Hypothalamus (tissue), 51 donors: Measurements from ENCODE around the gene LENG9.
"Not testable (repeated sequence)": the region's sequence is repeated elsewhere in the genome, so short reads cannot be mapped to it uniquely, and the experiment has no call there.

Experiments
- DNase-seq, 51 donors: peaks; one replicate each; lab custom pipeline; 2025; lab: John Stamatoyannopoulos, UW

Gene LENG9

DNA sequence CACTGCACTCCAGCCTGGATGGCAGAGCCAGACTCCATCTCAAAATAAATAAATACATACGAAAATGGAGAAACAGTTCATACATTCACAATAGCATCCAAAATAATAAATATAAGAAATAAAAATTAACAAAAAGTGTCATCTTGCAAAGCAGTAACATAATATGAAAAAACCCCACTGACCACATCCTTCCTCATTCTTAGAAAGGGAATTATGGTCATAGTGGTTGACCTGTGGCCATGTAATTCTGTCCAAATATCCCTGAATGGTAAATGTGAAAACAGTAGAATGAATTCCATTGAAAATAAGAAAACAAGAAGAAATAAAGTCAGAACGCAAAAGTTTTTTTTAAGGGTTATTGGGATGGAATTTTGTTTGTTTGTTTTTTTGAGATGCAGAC lies 16.5 kb upstream of the LENG9 start:
- no peak for DNase-seq

DNA sequence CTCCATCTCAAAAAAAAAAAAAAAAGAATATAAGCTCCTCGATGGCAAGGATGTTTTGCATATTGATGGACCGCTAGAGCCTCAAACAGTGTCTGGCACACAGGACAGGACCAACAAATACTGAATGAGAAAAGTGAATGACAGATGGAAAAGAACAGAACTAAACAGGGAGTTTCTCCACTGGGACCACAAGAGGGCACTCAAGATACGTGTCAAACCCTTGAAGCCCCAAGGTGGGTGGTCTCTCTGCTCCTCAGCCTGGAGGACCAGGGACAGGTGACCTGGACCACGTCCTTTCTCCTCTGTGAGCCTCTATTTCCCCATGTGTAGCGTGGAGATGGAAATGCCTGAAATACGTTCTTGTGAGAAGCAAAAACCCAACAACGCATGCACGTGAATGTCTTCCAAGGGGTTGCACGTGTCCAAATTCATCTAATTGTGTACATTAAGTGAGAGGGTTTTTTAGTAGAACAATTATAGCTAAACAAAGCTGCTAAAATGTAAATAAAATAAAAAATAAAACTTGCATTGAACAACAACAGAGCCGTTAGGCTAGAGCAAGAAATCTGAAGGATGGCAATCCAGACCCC lies 15.2 kb upstream of the LENG9 start:
- peak in 4 of 51 donors; percentile 1 to 38 (median 12) for DNase-seq

DNA sequence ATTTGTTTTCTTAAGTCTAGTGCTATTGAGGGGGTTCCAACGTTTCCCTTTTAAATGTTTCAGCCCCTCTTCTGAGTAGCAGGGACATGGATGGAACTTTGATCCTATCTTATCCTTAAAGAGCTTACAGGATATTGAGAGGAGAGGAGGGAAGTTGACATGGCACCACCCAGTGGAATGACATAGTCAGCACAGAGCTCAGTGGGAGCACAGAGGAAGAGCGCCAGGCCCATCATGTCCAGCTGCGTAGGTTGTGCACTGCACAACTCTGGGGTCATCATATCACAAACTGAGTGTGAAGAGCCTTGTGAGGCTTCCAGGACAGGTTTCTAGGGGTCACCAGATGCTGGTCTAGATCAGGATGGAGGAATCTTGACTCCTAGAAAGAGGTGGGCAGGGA lies 14.1 kb upstream of the LENG9 start:
- DNase-seq, result no peak

- no peak for DNase-seq
Measured at GRCh38 chr19:54475706-54476105, 12.1 kb upstream of the LENG9 start.

- no peak for DNase-seq
Measured at GRCh38 chr19:54473892-54474372, 10.4 kb upstream of the LENG9 start.

DNA sequence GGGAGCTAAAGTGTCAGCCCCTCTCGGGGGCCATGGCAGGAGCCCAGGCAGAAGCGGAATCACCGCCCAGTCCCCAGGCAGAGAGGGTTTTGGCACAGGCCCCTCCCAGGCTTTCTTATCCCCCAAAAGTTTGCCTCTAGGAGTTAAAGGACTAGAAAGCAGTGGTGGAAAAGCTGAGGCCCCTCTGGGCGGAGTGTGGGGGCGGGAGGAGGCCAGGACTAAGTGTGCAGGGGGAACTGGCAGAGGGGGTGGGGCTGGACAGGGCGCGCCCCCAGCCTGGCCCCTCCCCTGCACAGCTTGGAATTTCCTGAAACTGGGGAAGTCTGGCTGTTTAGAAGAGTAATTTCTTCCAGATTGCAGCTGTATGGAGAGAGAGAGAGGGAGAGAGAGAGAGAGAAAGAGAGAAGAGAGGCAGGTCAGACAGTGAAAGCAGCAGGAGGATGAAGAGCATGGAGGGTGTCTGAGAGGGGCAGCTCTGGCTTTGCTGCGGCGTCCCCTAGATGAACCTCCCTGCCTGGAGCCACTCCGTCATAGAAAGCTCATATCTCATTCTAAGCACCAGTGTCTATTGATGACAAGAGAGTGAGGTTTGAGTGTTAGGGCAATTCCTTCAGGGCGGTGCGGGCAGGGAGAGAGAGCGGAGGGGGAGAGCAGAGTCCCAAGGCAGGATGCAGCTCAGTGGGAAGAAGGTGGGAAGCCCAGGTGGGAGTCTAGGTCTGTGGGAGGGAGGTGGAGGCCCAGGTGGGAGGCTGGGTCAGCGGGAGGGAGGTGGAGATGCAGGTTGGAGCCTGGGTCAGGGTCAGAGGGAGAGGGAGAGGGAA lies 9.7 kb upstream of the LENG9 start, which contains the start of gene CDC42EP5:
Gene CDC42EP5, minus strand, starts transcription at position 226 of the 821 bp plus-strand sequence. CDS start 7,749 bp downstream, outside the sequence.
- DNase-seq, result no peak

- DNase-seq, result peak in 24 of 51 donors; percentile 8 to 75 (median 36)
Measured at GRCh38 chr19:54470991-54471782, 7.6 kb upstream of the LENG9 start.

DNA sequence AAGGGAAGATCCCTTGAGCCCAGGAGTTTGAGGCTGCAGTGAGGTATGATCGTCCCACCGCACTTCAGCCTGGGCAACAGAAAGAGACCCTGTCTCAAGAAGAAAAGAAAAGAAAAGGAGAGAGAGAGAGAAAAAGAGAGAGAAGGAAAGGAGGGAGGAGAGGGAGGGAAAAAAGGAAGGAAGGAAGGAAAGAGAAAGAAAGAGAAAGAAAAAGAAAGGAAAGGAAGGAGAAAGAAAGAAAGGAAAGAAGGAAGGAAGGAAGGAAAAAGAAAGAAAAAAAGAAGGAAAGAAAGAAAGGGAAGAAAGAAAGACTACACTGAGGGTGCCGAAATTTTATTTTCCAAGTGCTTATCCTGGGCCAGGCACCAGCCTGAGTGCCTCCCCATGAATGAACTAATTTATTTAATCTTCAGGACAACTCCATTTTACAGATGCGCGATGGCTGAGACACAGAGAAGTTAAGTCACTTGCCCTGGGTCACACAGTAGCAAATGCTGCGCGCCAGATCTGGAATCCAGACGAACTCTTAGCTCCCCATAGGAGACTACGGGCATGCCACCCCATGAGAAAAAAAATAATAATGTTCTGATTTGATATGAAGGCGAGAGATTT lies 6.8 kb upstream of the LENG9 start:
- DNase-seq, result no peak

DNA sequence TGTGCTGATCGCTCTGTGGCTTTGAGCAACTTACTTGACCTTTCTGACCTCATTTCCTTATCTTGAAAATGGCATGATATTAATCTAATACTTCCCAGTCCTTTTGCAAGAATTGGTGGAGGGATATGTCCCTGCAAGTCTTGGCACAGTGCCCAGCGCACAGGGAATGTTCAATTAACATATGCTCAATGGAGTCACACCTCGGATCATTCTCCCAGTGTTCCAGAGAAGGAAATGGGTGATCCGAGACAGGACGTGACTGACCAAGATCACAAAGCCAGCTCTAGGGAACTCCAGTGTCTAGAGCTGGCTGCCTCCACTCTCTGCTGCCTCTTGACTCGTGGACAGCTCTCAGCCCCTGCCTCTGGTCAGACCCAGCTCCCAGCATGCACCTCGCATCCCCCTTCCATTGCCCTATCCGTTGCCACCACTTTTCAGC lies 5.9 kb upstream of the LENG9 start:
- no peak for DNase-seq

- not testable (repeated sequence) for DNase-seq
Measured at GRCh38 chr19:54466110-54466480, 2.5 kb upstream of the LENG9 start.

GRCh38 chr19:54465426-54466109 lies 2.0 kb upstream of the LENG9 start:
- peak in 1 of 51 donors; percentile 37 for DNase-seq

GRCh38 chr19:54464630-54465425 lies 1.2 kb upstream of the LENG9 start:
- peak in 48 of 51 donors; percentile 31 to 88 (median 70) for DNase-seq

- DNase-seq, result peak in 36 of 51 donors; percentile 32 to 91 (median 68)
Measured at GRCh38 chr19:54464044-54464629, 559 bp upstream of the LENG9 start.

DNA sequence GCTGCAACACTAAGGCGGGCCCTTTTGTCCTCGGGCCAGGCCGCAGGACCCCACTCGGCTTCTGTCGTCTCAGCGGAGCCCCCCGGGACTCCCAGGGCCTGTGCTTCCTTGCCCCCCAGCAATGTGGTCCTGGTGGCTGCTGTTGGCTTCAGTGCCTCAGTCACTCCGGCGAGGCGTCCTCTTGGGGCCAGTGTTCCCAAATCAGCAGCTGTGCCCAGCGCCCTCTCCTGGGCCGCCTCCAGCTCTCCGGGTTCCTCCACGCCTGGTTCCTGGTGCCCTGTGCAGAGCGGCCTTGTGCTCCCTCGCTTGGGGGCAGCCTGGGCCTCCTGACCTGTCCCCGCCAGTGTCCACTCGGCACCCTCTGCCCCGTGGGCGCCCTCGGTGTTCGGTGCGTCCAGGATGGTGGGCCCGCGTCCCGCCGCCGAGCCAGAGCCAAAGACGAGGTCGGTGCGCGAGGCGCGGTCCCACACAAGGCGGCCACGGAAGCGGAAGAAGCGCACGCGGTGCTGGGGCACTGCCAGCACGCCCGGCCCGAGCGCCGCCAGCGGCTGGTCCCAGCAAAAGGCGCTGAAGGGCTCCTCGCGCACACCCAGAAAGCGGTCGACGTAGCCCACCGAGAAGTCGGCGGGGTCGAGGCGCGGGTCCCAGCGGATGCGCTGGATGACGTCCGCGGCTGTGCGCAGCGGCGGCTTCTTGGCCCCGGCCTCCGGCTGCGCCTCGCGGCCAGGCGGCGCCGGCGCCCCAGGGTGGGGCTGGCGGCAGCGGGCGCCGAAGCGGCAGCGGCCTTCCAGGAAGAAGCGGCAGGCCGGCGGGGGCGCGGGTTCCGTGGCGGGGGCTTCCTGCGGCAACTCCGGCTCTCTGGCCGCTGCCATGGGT lies 685 bp downstream of the LENG9 start:
- DNase-seq, result peak in 39 of 51 donors; percentile 8 to 70 (median 45)

DNA sequence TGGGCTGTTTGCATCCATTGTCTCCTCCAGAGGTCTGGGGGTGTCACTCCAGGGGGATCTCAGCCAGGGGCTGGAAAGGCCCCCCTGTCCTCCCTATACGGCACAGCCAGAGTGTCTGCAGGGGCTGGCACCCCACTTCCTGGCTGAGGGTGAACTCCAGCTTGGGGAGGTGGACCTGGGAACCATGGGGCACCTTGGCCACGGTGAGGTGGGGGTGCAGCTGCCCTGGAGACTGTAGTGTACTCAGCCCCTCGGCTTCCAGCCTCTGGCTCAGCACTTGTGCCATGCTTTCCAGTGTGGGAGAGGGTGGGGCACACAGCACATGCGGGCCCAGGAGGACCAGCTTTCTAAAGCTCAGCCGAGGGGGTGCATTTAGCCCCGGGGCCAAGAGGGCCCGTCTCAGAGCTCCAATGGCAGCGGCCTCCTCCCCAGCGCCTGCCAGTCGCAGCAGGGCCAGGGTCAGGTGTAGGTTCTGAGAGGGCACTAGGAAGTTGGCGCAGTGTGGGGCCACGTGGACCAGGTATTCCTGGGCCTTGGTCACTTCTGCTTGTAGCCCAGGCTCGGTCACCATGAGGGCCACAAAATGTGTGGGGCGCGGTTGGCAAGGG lies 1.4 kb downstream of the LENG9 start:
- DNase-seq, result no peak

DNA sequence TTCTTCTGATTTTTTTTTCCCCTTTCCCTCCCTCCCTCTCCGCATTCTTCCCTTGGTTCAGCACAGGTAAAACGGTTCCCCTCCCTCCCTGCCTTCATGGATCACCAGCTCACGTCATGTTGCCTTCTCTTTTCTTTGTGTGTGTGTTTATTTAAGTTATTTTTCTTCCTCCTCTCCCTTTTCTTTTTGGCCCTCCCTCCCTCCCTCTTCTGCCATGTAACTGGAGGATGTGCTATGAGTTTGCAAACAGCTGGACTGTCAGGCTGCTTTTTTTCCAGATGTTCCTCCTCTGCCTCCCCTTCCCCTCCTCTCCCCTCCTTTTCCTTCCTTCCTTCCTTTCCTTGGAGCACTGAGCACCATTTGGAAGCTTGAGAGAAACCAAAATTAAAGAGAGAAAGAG lies 2.0 kb downstream of the LENG9 start:
- DNase-seq, result no peak

- DNase-seq, result no peak
Measured at GRCh38 chr19:54461210-54461609, 2.4 kb downstream of the LENG9 start.
